DMS114 treated with DMSO at 0.1 percent for 48 hours (cell line): ENCODE data around the gene ESR1.
"Not testable (repeated sequence)": the region's sequence is repeated elsewhere in the genome, so short reads cannot be mapped to it uniquely, and the experiment has no call there.

Experiments
- DNase-seq: peaks from one replicate; lab custom pipeline; 2025; ENCODE audit not compliant: unreplicated experiment; lab: John Stamatoyannopoulos, UW

Gene ESR1

GRCh38 chr6:152123076-152123475, 315.6 kb downstream of the ESR1 start:
- no peak for DNase-seq

GRCh38 chr6:152124429-152125074, 317.1 kb downstream of the ESR1 start:
- peak; percentile 28 for DNase-seq

DNA sequence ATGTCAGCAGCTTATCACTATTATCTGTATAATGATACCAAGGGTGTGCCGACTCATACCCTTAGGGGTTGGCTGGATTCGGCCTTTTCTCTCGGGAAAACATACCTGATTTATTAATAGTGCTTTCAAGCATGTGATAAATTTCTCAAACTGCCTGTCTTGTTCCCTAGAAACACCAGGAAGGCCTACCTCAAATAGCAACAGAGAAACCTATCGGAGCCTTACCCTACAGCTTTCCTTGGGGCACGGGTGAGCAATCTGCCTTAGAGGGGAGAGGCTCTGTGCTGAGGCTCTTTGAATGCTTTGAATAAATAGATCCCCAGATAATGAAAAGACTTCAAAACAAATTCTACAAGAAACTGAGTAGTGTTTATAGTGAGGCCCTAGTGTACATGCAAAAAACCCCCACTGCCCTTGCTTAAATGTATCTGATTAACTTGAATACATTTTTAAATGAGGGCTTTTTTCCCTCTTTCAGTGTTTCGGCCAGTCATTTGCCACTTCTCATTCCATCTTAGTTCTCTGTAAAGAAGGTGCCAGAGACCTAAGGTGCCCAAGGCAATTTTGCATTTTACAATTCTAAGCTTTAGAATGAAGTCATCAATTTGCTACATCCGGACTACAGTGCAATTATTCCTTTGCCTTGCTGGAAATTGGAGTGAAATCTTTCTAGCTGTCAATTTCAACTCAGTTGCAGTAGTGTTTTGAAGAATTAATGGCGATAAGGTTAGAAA, 320.1 kb downstream of the ESR1 start:
- DNase-seq: no peak

DNA sequence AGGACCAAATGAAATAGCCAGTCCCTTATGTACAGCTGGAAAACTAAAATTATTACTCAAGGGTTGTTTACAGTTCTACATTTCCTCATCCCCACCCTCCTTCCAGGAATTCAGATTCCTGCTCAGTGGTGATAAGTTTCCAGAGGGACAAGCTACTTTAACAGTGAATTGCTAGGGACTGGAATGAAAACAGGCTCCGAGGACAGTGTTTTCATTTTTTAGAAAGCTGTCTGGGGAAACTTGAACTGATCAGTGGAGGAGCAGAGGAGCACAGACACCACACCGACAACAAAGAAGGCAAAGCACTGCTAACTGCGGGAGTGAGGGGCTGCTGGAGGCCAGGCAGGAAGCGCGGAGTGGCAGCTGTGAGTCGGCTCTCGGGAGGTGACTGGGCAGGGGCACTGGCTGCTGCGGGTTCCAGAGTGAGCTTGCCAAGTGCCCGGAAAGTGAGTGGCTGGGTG, 322.2 kb downstream of the ESR1 start:
- no peak for DNase-seq

DNA sequence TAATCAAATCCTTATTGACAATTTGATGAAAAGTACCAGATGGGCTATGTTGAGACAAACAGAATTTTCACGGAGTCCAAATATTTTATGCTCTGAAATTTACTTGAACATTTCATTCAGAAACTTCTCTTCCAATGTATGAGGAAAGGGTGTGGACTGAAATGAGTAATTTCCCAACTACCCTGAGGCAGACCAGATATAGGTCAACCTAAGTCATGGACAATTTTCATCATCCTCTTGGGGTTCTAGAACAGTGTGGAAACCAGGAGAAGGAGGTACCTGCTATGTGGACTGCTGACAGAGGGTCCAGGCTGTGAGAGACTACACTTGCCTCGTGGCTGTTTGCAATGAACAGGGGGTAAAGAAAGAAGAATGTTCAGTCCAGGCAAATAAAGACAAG, 323.0 kb downstream of the ESR1 start:
- DNase-seq: no peak

DNA sequence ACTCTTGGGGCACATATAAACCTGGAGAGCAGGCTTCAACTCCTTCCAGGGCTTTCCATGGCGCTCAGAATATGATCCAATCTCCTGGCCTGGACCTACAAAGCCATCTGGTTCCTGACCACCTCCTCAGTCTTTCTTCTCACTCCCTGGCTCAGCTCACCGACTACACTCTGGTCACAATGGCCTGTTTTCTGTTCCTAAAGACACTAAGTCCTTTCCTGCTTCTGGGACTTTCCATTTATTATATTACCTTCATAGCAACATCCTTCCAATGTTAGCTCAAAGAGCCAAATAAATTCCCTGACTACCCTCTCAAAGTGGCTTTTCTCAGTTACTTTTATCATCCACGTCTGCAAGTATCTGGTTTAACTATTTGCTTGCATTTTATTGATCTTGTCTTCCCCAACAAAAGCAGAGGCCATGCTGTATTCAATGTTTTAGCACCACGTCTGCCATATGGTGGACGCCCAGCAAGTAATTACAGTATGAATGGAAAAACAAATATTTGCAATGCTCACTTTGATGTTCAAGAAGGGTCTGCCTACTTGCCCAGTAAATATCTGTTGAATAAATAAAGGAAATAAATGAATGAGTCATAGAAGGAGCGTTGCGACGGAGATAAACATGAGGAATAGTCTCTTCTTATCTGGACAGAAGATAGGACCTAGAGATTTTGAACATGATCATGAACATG, 328.4 kb downstream of the ESR1 start:
- no peak for DNase-seq

DNA sequence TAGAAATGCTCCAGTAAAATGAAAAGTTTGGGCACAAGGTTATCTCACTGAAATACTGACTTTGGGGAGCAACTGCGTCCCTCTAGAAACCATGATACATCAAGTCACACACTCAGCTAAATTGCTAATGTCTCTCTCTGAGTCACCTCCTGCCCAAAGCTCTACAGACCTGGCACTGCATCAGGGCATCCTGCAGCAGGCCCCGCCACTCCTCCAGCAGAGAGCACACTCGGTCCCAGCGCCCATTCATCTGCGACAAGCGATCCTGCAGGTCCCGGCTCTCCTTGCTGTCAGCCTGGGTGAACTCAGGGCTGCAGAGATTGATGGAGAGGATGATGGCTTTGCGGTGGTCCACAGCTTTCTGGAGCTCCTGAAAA, 329.0 kb downstream of the ESR1 start:
- no peak for DNase-seq

- DNase-seq: not testable (repeated sequence)
These were observed 330.9 kb downstream of the ESR1 start for GRCh38 chr6:152138344-152138743.

DNA sequence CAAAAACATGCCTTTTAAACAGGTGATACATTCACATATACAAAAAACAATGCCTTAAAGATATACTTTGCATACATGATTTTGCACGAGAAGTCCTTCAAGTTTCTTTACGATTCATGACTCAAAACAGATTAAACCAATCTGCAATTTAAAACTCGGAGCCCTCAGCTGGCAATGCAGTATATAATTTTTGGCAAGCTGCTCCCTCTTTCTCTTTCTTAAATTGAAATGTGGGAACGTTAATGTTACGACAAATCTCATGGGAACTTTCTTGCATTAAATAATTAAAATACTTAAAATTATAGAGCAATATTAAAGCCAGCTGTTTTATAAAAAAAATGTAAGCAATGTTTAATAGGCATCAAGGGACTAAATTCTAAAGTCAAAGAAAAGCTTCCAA, 334.6 kb downstream of the ESR1 start:
- no peak for DNase-seq

GRCh38 chr6:152143359-152143758, 335.9 kb downstream of the ESR1 start:
- no peak for DNase-seq

DNA sequence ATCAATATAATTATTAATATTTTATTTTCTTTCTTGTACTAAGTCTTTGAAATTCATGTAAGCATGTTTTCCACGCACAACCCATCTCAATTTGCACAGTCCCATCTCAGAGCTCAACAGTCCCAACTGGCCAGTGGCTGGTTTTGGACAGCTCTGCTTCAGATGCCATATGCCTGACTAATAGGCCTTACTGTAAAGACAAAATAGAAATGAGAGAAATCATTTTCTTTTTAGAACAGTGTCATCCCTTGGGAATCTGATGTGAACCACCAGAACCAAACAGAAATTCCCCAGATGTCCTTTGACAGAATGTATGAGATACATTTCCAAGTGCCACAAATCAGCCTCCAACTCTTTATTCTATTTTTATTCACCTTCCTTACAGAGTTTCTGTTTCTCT, 338.9 kb downstream of the ESR1 start:
- no peak for DNase-seq

DNA sequence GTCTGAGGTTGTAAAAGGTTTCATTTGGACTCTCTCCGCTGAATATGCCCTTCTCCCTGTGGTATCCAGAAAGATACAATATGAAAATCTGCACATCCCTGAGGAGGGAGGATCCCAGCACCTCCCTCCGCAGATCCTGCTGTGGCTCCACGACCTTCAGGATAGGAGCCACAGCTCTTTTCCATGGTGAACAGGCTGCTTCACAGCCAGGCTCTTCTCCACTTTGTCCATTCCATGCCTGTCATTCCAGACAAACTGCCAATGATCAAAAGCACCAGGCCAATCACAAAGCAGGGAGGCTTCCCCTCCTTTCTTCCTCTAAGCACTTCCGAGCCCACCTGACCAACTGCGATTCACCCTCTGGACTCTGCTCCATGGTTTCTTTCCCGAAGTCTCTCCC, 339.8 kb downstream of the ESR1 start:
- DNase-seq: no peak

- no peak for DNase-seq
These were observed 340.9 kb downstream of the ESR1 start for GRCh38 chr6:152148412-152148811.

DNA sequence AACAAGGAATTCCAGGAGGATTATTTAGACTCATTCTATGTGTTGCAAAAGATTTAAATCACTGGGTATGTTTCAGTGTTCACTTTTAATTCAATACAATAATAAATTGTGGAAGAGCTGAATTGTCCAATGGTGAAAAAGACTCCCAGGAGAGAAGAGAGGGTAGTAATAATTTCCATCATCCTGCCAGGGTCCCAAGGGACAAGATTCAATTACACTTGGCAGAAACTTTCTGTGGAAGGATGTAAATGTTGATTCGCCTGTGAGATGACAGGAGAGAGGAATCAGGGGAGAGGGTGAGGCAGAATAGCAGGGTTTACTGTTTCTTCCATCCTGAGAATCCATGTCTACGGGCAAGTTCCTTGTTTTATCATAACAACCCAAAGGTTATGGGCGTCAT, 342.7 kb downstream of the ESR1 start:
- DNase-seq: no peak

- DNase-seq: no peak
These were observed 344.4 kb downstream of the ESR1 start for GRCh38 chr6:152151920-152152319.

DNA sequence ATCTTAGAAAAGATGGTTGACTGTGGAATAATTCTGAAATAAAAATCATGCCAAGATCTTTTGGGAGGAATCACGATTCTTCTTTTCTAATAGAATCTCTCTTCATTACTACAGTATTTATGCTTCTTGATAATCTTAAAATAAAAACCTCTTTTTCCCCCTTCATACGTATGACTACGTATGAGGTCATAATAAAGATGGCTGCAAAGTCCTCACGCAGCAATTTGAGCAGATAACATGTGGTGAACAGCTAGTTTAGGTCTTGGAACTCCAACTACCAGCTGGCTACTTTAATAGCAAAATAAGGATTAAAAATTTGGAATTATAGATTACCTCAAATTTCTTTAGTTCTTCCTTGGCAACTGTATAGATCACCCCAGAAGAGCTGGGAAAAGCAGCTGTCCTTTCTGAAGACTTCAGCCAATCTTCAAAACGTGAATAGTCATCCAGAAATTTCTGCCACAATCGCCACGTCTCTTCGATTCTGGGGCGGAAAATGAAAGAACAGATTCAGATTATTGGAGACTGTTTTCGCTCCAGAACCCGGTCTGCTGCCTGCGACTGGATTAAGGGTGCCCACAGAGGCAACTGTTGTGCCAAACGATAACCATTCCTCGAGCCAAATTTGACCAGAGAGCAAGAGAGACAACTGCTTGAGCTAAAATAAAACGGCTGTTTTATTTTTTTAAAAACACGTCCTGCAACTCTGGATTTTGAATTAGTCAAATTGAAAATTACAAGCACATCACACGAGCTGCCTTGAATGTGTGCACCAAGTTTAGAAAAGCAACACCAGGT, 347.3 kb downstream of the ESR1 start:
- no peak for DNase-seq

DNA sequence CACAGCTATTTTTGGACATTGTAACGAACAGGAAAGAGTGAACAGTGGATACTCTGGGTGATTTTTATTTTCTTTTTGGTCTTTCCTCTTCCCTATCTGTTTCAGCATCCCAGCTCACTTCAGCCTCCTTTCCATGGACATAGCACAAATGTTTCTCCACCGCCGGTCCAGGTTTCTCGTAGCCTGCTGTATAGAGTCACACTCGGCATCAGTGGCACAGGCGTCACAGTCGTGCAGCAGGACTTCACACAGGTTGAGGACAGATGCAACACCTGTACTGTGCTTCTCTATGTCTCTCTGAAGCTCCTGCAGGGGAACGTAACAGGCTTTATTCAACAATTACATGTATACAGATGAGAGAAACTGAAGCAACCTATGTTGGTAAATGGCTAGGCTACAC, 348.3 kb downstream of the ESR1 start:
- DNase-seq: no peak

DNA sequence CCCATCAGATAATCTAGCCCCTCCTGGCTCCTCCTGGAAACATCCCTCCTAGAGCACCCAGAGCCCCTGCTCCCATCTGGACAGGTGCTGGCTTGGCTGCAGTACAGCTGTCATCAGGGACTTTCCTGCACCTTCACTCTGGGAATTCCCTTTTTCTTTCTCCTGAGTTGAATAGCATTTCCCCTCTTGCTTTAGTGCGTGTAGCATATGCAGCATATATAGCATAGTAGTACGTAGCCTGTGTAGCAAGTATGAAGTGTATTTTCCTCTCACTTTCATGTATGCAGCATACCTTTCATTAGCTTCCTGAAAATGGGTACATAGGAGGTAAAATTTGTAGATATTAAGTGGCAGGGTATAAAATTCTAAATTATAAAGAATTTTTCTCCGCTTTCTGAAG, 352.9 kb downstream of the ESR1 start:
- no peak for DNase-seq

- DNase-seq: no peak
These were observed 354.0 kb downstream of the ESR1 start for GRCh38 chr6:152161501-152161900.

GRCh38 chr6:152164957-152165356, 357.5 kb downstream of the ESR1 start:
- DNase-seq: no peak

DNA sequence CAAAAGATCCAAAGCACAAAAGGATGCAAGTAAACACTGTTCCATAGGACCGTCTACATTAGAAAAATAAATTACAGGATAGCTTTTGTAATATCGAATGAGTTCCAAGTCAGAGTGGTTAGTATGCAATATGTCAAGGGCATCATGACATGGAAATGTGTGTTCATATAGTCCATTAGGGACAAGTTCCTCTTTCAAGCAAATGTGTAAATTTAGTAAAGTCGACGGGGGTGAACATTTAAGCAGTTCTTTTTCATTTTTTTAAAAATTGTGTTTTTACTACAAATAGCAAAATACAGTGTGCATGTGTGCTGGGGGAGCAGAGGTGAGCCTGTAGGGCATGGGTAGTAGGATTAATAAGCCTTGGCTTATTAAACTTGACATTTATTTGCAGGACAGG, 359.0 kb downstream of the ESR1 start:
- DNase-seq: no peak
